SW 1271 (cell line): ENCODE results near the gene TMEM131L.

Experiments
- DNase-seq, 2 experiments: peaks; one replicate each; lab custom pipeline; 2025; lab: John Stamatoyannopoulos, UW

TMEM131L gene

GRCh38 chr4:153523164-153523796 lies 57.1 kb downstream of the TMEM131L start:
- no peak for DNase-seq

GRCh38 chr4:153523941-153524386 lies 57.8 kb downstream of the TMEM131L start:
- no peak for DNase-seq

- DNase-seq, result no peak
Measured at GRCh38 chr4:153524682-153525081, 58.5 kb downstream of the TMEM131L start.

- no peak for DNase-seq
Measured at GRCh38 chr4:153527690-153528089, 61.5 kb downstream of the TMEM131L start.

- no peak for DNase-seq
Measured at GRCh38 chr4:153528705-153529485, 62.7 kb downstream of the TMEM131L start.

- DNase-seq, result no peak
Measured at GRCh38 chr4:153529646-153530045, 63.5 kb downstream of the TMEM131L start.

- DNase-seq, result no peak
Measured at GRCh38 chr4:153530284-153530999, 64.3 kb downstream of the TMEM131L start.

GRCh38 chr4:153531000-153531358 lies 64.8 kb downstream of the TMEM131L start:
- DNase-seq, result no peak

GRCh38 chr4:153531976-153532626 lies 65.9 kb downstream of the TMEM131L start:
- no peak for DNase-seq

- DNase-seq, result no peak
Measured at GRCh38 chr4:153532636-153533035, 66.5 kb downstream of the TMEM131L start.

- no peak for DNase-seq
Measured at GRCh38 chr4:153533387-153533786, 67.2 kb downstream of the TMEM131L start.

- DNase-seq, result no peak
Measured at GRCh38 chr4:153534792-153535629, 68.9 kb downstream of the TMEM131L start.

- no peak for DNase-seq
Measured at GRCh38 chr4:153535772-153536513, 69.8 kb downstream of the TMEM131L start.

GRCh38 chr4:153537493-153537960 lies 71.4 kb downstream of the TMEM131L start:
- no peak for DNase-seq

- no peak for DNase-seq
Measured at GRCh38 chr4:153538487-153539357, 72.6 kb downstream of the TMEM131L start.

GRCh38 chr4:153539422-153539821 lies 73.3 kb downstream of the TMEM131L start:
- no peak for DNase-seq

- no peak for DNase-seq
Measured at GRCh38 chr4:153541456-153542096, 75.4 kb downstream of the TMEM131L start.

- no peak for DNase-seq
Measured at GRCh38 chr4:153542131-153542530, 76.0 kb downstream of the TMEM131L start.

GRCh38 chr4:153542834-153543233 lies 76.7 kb downstream of the TMEM131L start:
- no peak for DNase-seq
